K562 (cell line): ENCODE data around the gene REG3G. TPM values are rescaled to one million over a fixed set of nuclear protein-coding genes. Genes with fewer than 3 reads are reported as not detected.

Experiments
- IRF2 ChIP-seq: sonication (generic); formaldehyde crosslinking; IDR thresholded peaks from 2 replicates; pipeline ENCODE4 v1.8.1; 2022; ENCODE audit warnings: mild to moderate bottlenecking, missing genetic modification reagents
- JUND ChIP-seq, 2 experiments: IDR thresholded peaks; 2 replicates in 1 of 2; 3 replicates in 1 of 2; pipeline ENCODE4 v1.6.1; 2011; ENCODE audit warnings: borderline replicate concordance in 2 of 2, low read depth in 2 of 2, low read length in 2 of 2, improper control_type of control experiment in 1 of 2, missing biosample characterization in 1 of 2, missing genetic modification characterization in 1 of 2, missing genetic modification reagents in 1 of 2
- ZFX ChIP-seq: sonication (generic); formaldehyde crosslinking; IDR thresholded peaks from 2 replicates; pipeline ENCODE4 v1.8.0; 2022; ENCODE audit warnings: mild to moderate bottlenecking, missing genetic modification reagents, moderate library complexity
- polyA plus RNA-seq, 8 experiments: library from polyadenylated mRNA; depleted of rRNA in 4 of 8; stranded (reverse) in 5 of 8; unstranded in 3 of 8; fragments of >200 nt; fragmentation: Nextera tagmentation in 2 of 8; fragmentation: Illumina TruSeq in 1 of 8; extraction: Ambion mirVana in 2 of 8; extraction: Trizol in 1 of 8; gene quantifications; 2 replicates each; pipeline versions ENCODE4 v1.2.1 to v1.2.3, GENCODE V29; 2011 to 2014; ENCODE audit warnings: inconsistent platforms in 1 of 8, missing spikeins in 1 of 8
- total RNA-seq, 7 experiments: library from RNA; depleted of rRNA in 6 of 7; stranded (reverse); fragments of >200 nt in 6 of 7; fragmentation: Illumina TruSeq in 2 of 7; extraction: Trizol in 2 of 7; gene quantifications; 2 replicates each; pipeline versions ENCODE4 v1.2.1 to v1.2.3, GENCODE V29; 2011 to 2021; ENCODE audit warnings: low replicate concordance in 1 of 7
- TF ChIP-seq, protein P1 (sequence below): fragments of 200-800 bp; sonication (Bioruptor generic); IDR thresholded peaks from 2 replicates; pipeline ENCODE4 v1.6.1; 2016; ENCODE audit warnings: missing genetic modification characterization, missing compliant biosample characterization
- TF ChIP-seq, protein P2 (sequence below), 3 experiments: fragments of 200-800 bp in 1 of 3; sonication (Bioruptor generic) in 1 of 3; sonication (generic) in 1 of 3; formaldehyde crosslinking in 1 of 3; IDR thresholded peaks; 2 replicates each; pipeline versions ENCODE4 v1.6.1 to v1.8.0; 2016 to 2022; ENCODE audit warnings: mild to moderate bottlenecking in 2 of 3, missing compliant biosample characterization in 2 of 3, missing genetic modification characterization in 2 of 3, missing genetic modification reagents in 1 of 3
- TF ChIP-seq, protein P3 (sequence below): sonication (generic); formaldehyde crosslinking; IDR thresholded peaks from 2 replicates; pipeline ENCODE4 v1.8.0; 2023; ENCODE audit warnings: mild to moderate bottlenecking, missing genetic modification reagents
- TF ChIP-seq, protein P4 (sequence below): fragments of 250-450 bp; sonication (Bioruptor Pico); IDR thresholded peaks from 2 replicates; pipeline ENCODE4 v1.8.0; 2022; ENCODE audit warnings: inconsistent platforms, mild to moderate bottlenecking, moderate library complexity, borderline replicate concordance

The REG3G gene
- total and polyA plus RNA-seq, 9 of the 15 experiments (the other 6 are each of a cell fraction or from before 2014, with no cell fraction given) = not detected

DNA sequence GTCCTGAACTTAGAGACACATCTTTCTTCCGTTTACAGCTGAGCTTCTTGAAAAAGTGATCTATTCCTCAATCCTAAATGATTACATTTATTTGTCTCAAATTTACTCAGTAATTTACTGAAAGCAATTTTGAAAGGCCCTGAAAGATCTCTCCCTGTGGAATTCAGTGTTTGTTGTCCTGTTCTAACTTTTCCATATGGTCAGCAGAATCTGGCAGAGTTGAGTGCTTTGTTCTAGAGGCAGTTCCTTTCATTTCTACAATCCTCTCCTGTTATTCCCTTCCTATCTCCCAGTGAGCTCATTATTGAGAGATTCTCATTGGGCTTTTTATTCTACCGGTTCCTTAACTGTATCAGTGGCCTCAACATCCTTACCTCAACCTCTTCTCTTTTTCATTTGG is 36.5 kb upstream of the REG3G start (continued):
- TF ChIP-seq, protein P1, sequence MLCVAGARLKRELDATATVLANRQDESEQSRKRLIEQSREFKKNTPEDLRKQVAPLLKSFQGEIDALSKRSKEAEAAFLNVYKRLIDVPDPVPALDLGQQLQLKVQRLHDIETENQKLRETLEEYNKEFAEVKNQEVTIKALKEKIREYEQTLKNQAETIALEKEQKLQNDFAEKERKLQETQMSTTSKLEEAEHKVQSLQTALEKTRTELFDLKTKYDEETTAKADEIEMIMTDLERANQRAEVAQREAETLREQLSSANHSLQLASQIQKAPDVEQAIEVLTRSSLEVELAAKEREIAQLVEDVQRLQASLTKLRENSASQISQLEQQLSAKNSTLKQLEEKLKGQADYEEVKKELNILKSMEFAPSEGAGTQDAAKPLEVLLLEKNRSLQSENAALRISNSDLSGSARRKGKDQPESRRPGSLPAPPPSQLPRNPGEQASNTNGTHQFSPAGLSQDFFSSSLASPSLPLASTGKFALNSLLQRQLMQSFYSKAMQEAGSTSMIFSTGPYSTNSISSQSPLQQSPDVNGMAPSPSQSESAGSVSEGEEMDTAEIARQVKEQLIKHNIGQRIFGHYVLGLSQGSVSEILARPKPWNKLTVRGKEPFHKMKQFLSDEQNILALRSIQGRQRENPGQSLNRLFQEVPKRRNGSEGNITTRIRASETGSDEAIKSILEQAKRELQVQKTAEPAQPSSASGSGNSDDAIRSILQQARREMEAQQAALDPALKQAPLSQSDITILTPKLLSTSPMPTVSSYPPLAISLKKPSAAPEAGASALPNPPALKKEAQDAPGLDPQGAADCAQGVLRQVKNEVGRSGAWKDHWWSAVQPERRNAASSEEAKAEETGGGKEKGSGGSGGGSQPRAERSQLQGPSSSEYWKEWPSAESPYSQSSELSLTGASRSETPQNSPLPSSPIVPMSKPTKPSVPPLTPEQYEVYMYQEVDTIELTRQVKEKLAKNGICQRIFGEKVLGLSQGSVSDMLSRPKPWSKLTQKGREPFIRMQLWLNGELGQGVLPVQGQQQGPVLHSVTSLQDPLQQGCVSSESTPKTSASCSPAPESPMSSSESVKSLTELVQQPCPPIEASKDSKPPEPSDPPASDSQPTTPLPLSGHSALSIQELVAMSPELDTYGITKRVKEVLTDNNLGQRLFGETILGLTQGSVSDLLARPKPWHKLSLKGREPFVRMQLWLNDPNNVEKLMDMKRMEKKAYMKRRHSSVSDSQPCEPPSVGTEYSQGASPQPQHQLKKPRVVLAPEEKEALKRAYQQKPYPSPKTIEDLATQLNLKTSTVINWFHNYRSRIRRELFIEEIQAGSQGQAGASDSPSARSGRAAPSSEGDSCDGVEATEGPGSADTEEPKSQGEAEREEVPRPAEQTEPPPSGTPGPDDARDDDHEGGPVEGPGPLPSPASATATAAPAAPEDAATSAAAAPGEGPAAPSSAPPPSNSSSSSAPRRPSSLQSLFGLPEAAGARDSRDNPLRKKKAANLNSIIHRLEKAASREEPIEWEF (CRISPR knock-in tag) = no peak
- TF ChIP-seq IRF2 (no peak), ZFX (CRISPR knock-in tag) (no peak), JUND (IDR thresholded peaks at IDR 0.05; ENCODE audit: borderline replicate concordance, low read depth, low read length) (no peak), JUND (tag; IDR thresholded peaks at IDR 0.05; ENCODE audit: borderline replicate concordance, low read depth, low read length) (no peak)
- TF ChIP-seq, protein P2, sequence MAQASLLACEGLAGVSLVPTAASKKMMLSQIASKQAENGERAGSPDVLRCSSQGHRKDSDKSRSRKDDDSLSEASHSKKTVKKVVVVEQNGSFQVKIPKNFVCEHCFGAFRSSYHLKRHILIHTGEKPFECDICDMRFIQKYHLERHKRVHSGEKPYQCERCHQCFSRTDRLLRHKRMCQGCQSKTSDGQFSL (CRISPR knock-in tag; IDR thresholded peaks at IDR 0.05) = no peak
- TF ChIP-seq, protein P2 (tag; IDR thresholded peaks at IDR 0.05) = no peak
- TF ChIP-seq, protein P3, sequence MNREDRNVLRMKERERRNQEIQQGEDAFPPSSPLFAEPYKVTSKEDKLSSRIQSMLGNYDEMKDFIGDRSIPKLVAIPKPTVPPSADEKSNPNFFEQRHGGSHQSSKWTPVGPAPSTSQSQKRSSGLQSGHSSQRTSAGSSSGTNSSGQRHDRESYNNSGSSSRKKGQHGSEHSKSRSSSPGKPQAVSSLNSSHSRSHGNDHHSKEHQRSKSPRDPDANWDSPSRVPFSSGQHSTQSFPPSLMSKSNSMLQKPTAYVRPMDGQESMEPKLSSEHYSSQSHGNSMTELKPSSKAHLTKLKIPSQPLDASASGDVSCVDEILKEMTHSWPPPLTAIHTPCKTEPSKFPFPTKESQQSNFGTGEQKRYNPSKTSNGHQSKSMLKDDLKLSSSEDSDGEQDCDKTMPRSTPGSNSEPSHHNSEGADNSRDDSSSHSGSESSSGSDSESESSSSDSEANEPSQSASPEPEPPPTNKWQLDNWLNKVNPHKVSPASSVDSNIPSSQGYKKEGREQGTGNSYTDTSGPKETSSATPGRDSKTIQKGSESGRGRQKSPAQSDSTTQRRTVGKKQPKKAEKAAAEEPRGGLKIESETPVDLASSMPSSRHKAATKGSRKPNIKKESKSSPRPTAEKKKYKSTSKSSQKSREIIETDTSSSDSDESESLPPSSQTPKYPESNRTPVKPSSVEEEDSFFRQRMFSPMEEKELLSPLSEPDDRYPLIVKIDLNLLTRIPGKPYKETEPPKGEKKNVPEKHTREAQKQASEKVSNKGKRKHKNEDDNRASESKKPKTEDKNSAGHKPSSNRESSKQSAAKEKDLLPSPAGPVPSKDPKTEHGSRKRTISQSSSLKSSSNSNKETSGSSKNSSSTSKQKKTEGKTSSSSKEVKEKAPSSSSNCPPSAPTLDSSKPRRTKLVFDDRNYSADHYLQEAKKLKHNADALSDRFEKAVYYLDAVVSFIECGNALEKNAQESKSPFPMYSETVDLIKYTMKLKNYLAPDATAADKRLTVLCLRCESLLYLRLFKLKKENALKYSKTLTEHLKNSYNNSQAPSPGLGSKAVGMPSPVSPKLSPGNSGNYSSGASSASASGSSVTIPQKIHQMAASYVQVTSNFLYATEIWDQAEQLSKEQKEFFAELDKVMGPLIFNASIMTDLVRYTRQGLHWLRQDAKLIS (CRISPR knock-in tag) = no peak
- TF ChIP-seq, protein P4, sequence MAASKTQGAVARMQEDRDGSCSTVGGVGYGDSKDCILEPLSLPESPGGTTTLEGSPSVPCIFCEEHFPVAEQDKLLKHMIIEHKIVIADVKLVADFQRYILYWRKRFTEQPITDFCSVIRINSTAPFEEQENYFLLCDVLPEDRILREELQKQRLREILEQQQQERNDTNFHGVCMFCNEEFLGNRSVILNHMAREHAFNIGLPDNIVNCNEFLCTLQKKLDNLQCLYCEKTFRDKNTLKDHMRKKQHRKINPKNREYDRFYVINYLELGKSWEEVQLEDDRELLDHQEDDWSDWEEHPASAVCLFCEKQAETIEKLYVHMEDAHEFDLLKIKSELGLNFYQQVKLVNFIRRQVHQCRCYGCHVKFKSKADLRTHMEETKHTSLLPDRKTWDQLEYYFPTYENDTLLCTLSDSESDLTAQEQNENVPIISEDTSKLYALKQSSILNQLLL = no peak
